GM19372 (cell line): ENCODE results near the gene ARRDC1.
"Not testable (repeated sequence)": the region's sequence is repeated elsewhere in the genome, so short reads cannot be mapped to it uniquely, and the experiment has no call there.

Source experiments
- ATAC-seq: cut with Tn5 transposase; IDR thresholded peaks from one replicate; pipeline ENCODE4 v1.9.1; 2021; ENCODE audit warnings: mild to moderate bottlenecking, low read depth, moderate library complexity; ENCODE audit not compliant: unreplicated experiment

ARRDC1 gene

DNA sequence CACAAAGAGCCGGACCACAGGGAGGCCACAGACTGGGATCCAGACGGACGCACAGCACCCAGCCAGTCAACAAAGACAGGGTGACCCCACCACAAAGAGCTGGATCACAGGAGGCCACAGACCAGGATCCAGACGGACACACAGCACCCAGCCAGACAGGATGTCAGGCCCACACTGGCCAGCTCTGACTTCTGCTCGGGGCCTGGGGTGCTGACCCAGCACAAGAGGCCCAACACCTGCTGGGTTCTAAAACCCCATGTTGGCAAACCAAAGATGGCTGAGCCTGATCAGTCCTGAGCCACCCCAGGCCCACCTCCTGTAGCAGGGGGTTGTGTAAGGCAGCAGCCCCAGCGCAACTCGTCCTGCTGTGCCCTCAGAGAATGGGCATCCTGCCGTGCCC is 21.5 kb upstream of the ARRDC1 start:
- no peak for ATAC-seq

DNA sequence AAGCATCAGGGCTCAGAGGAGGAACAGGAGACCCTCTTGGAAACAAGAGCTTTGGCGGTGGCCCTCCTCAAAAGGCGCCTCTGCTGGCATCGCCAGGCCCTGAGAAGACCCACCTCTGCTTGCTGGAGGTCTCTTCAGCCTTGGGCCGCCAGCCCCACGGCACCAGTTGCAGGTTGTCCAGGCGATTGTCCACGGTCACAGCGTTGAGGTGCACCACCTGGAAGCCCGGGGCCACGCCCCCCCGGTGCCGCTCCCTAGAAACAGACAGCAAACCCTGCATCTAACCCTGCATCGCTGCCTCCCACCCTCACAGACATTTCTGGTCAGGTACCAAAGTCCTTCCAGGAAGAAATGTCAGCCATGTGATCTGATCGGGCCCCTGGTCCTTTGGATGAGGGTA is 18.6 kb upstream of the ARRDC1 start:
- no peak for ATAC-seq

DNA sequence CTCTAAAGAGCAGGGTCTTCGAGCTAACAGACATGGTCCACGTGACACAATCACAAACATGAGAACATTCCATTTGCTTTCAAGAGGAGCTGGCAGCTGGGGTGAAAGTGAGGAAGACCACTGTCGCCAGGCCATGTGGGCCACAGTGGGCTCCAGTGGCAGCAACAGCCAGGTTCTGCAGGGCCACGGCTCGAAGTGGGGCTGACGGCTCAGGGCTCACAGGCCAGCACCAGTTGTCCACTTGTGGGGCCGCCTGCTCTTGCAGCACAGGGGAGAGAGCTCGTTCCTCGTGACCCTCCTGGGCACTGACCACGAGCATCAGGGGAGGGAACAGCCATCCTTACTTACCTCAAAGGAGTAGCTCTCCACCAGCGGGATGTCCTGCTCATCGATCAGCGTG is 17.2 kb upstream of the ARRDC1 start:
- no peak for ATAC-seq

DNA sequence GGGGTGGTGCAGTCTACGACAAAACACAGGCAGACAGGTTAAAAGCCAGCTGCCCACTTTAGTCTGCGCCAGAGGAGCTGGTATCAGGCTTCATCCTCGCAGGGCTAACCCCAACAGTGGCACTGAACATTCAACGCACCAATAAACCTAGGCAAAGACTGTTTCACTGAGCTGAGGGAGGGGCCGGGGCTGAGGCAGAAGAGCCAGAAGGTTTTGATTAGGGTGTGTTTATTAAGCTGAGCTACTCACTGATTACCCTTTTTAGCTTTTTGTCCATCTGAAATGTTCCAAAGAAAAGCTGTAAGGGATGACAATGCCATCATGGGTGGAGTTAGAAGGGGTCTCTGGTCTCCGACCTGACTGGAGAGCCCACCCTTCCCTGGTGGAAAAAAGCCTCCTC is 16.6 kb upstream of the ARRDC1 start:
- ATAC-seq: no peak

DNA sequence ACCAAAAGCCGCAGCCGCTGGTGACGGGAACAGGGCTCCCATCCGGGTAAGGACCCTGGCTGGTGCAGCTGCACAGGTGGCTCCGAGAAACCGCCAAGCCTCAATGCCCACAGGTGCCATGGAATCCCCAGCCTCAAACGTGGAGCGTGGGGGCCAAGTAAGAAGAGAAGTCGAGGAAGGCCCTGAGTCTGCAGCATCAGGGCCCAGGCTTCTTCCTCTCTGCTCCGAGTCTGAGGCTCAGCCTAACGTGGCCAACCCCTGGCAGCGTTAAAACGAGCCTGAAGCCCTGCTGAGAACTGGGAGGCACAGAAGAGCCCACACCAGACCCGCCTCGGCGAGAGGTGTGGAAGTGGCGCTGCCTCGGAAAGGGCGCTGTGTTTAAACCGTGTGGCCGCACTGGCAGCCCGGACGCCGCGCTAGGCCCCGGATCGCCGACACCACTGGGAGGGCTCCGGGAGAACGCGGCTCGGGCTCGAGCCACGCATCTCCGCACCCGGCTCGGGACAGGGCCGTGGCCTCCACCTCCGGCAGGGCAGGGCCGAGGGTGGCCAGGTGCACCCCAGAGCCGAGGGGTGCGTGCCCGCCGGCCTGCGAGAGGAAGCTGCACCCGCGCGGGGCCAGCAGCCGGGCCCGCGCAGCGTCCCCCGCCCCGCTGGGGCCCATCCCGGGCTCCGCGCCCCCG is 15.9 kb upstream of the ARRDC1 start:
- ATAC-seq: peak; percentile 15

DNA sequence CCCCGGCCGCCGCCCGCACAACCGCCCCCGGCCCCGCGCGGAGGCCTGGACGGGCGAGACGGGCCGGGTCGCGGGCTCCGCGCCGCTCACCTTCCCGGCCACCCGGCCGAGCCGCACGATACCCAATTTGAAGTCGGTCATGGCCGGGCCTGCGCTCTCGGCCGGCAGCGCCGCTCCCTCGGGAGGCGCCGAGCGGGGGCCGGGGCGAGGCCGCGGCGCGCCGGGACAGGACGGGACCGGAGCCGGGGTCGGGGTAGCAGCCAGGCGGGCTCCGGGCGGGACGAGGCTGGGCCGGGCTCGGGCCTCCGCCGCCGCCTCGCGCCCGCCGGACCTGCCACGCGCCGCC is 15.4 kb upstream of the ARRDC1 start:
- ATAC-seq: no peak

DNA sequence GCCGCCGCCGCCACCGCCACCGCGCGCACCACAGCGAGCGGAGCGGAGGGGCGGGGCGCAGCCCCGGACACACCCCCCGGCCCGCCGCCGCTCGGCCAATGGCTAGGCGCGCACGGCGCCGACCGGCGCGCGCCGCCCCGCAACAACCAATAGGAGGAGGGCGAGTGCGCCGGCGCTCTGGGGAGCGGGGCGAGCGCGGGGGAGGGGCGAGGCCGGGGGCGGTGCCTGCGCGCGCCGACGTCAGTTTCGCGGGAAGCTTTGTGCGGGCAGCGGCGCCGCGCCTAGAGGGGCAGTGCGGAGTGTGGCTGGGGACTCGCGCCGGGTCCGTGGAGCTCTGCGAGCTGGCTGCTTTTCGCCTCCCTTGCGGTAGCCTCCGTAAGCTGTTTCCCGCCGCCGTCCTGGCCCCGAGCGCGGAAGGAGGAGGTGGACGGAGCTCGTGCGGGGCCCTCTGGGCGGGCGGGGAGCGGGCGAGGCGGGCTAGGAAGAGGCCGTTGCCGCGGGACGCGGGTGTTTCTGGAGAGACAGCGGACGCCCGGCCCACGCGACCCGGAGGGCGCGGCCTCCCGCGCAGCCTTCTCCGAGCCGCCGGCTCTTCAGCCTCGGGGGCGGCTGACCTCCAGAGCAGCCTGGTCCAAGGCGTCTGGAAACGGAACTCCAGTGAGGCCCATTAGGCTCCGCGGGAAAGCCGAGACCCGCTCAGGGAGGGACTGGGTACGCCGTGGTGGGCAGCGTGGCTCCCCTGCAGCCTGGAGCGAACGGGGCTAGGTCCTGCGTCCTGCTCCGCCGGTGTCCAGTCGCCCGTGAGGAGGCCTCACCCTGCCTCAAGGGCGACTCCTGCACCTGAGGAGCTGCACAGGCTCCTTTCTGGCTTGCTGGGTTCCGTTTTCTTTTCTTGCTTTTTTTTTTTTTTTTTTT is 14.8 kb upstream of the ARRDC1 start, which contains the start of gene ZMYND19:
ZMYND19 (minus strand) TSS at position 44 of the 915 bp plus-strand sequence. CDS start 249 bp downstream, outside the sequence.
- peak; percentile 84 for ATAC-seq

DNA sequence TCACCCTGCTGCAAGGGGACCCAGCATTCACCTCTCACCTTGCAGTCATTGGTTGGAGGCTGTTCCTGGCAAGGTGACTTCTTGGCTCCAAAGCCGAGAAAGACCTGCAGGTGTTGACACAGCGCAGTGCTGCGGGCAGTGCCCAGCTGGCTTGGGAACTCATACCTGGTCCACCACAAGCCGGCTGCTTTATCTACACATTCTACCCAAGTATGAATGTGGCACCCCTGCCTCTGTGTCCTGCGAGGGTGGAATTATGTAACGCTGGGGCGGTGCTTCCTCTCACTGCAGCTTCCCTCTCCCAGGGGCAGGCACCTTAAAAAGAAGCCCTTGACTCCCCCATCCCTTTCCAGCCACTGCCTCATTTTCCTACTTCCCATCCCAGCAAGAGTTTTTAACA is 12.7 kb upstream of the ARRDC1 start:
- no peak for ATAC-seq

DNA sequence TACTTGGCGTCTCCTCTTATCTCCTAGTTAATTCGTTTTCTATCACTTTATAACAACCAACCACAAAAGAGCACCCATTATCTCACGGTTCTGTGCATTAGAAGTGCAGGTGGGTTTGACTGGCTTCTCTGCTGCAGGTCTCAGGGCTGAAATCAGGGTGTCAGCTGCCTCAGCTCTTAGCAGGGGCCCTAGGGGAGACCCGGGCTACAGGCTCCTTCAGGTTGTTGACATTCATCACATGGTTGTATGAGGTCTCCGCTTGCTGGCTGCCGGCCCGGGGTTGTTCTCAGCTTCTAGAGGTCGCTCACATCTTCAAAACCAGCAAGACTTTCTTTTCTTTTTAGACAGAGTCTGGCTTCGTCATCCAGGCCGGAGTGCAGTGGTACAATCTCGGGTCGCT is 12.3 kb upstream of the ARRDC1 start:
- ATAC-seq: no peak

DNA sequence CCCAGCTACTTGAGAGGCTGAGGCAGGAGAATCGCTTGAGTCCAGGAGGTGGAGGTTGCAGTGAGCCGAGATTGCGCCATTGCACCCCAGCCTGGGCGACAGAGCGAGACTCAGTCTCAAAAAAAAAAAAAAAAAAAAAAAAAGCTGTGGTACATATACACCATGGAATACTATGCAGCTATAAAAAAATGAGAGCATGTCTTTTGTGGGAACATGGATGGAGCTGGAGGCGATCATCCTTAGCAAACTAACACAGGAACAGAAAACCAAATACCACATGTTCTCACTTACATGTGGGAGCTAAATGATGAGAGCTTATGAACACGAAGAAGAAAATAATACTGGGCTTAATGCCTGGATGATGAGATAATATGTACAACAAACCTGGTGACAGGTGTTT is 8.9 kb upstream of the ARRDC1 start:
- ATAC-seq: not testable (repeated sequence)

DNA sequence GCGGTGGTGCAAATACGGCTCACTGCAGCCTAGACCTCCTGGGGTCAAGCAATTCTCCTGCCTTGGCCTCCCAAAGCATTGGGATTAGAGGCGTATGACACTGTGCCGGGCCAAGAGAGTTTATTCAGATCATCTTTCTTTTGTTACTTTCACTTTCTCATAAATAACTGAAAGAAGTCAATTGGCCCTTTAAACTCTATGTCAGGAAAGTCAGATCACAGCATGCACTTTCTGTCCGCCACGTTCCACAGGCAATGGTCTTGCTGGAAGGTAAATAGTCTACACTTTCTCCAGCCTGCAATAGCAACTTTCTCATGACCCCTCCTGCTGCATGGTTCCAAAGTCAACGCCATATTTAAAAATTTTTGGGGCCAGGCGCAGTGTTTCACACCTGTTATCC is 6.5 kb upstream of the ARRDC1 start:
- no peak for ATAC-seq

DNA sequence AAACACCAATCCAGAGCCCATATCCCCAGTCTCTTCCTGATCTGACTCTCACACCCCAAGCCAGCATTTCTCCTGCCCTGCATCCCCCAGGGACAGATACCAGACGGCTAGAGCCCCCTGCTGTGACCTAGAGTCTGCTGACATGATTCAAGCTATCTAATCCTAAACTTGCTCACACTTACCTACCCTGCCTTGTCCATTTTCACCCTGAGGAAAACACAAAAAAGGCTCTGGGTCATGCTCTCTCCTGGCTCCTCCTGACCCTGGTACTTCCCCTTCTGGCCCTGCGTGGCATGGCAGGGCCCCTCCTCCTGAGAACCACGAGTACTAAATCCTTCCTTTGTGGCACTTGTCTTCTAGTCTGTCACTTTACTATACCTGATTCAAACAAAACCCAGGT is 2.8 kb upstream of the ARRDC1 start:
- no peak for ATAC-seq

DNA sequence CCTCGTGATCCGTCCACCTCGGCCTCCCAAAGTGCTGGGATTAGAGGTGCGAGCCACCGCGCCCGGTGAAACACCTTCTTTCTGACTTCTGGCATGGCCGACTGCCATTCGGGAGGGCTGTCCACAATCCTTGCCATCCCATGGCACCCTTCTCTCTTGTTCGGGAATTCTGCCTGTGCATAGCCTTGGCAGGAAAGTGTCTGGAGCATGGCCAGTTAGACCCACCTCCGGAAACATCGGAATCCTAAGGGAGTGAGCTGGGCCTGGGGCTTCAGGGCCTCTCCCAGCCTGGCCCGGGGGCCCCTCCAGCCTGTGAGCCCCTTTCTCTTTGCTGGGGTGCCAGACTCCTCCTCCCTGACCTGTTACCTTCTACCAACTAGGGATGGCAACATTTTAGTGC is 1.6 kb upstream of the ARRDC1 start:
- no peak for ATAC-seq

DNA sequence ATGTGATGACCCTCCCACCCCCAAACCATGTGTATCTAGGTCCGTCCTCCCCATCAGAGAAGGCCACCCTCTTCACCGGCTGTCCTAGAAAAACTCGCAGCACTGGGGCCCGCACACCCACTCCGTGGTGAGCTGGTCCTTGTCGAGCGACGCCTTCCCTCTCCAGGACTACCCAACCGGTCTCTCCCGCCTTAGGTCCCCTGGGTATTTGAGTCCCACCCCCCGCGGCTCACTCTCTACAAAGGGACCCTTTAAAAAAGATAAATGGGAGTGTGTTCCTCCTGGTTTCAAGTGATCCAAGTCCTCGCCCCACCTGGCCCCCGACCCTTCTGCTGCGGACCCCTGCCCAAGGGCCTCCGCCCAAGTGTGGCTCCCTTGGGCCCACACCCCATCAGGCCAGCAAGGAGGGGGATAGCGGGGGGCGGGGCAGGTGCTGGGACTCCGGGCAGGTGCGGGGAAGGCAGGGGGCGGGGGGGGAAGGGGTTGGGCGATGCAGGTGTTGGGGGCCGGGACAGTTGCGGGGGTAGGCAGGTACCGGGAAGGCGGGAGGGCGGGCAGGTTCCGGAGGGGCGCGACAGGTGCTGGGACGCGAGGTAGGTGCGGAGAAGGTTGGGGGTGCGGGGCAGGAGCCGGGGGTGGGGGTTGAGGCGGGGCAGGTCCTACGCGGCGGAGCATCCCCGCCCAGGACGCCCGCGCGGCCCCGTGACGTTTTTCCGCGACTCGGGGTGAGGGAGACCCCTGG is 970 bp upstream of the ARRDC1 start:
- no peak for ATAC-seq

DNA sequence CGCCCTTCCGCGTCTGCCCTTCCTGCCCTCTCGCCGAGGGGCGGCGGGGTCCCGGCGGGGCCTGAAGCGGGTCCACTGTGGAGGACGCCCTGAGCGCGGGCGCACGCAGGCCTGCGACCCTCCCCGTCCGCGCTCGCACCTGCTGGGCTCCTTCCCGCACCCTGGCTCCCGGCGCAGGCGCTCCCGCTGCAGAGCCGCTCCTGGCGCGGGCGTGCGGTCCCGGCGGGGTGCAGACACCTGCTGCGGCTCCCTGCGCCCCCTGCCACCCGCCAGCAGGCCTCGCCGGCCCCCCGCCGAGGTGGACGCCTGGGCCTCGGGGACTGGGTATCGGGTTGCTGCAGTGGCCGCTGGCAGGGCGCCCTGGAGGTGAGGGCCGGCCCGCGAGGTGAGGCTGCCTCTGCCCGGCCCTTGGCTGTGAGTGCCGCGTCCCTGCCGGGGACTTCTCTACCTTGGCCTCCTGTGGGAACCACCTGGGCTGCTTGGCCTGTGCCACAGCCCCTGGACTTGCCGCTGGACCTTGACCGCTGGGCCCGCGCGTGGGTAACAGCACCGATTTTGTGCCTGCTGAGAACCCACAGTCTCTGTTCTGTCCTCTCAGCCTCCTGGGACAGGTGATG is 627 bp downstream of the ARRDC1 start:
- no peak for ATAC-seq

DNA sequence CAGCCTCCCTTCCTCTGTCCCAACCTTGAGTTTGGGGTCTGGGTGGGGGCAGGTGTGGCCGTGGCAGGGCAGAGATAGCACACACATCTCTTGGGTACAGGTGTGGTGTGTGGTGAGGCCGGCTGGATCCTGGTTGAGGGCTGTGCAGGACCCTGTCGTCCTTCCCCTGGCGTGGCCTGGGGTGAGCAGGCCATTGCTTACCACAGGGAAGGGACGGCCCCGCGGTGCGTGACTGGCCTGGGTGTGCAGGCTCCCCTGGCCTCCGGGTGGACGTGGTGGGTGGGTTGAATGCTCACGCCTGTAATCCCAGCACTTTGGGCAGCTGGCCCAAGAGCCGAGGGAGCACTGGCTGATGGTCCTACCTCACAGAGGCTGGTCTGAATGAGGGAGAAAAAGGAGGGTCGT is 1.2 kb downstream of the ARRDC1 start:
- ATAC-seq: no peak

DNA sequence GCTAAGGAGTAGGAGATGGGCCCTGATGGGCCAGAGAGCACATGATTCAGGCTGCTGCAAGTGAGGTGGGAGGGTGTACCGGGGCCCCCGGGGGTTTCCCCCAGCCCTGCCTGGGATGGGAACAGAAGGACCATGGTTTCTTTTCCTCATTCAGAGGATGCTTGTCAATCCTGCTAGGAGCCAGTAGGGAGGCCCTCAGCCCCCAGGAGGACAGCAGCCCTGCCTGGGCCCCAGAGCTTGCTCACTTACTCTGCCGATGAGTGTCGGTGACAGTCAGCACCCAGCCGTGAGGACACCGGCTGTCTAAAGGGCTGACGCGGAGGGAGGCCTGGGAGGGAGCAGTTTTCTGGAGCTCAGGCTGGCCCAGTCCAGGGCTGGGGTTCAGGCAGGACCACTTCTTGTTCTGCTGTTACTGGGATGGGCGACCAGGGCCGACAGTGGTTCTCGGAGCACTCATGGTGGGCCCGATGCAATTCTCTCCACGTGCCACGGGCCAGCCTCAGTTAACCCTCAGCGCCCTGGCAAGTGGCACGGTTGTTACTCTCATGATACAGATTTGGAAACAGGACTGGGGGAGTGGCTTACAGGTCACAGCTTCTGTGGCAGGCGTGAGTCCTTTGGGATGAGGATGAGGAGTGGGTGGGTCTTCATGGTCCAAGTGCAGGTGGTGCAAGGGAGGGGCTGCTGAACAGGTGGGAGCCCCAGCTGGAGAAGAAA is 1.8 kb downstream of the ARRDC1 start:
- no peak for ATAC-seq

DNA sequence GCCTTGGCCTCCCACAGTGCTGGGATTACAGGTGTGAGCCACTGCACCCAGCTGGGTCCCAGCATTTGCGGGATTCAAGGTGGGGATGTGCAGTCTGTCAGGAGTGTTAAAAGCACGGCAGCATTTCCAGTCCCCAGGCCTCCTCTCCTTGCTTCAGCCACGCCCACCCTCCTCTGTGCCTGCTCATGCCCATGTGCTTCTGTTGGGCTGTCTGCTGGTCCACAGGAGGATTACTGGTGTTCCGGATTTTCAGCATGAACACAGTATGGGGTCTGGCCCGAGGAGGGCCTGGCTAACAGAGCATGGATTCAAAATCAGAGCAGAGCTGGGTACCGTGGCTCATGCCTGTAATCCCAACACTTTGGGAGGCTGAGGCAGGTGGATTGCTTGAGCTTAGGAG is 5.5 kb downstream of the ARRDC1 start:
- ATAC-seq: no peak

DNA sequence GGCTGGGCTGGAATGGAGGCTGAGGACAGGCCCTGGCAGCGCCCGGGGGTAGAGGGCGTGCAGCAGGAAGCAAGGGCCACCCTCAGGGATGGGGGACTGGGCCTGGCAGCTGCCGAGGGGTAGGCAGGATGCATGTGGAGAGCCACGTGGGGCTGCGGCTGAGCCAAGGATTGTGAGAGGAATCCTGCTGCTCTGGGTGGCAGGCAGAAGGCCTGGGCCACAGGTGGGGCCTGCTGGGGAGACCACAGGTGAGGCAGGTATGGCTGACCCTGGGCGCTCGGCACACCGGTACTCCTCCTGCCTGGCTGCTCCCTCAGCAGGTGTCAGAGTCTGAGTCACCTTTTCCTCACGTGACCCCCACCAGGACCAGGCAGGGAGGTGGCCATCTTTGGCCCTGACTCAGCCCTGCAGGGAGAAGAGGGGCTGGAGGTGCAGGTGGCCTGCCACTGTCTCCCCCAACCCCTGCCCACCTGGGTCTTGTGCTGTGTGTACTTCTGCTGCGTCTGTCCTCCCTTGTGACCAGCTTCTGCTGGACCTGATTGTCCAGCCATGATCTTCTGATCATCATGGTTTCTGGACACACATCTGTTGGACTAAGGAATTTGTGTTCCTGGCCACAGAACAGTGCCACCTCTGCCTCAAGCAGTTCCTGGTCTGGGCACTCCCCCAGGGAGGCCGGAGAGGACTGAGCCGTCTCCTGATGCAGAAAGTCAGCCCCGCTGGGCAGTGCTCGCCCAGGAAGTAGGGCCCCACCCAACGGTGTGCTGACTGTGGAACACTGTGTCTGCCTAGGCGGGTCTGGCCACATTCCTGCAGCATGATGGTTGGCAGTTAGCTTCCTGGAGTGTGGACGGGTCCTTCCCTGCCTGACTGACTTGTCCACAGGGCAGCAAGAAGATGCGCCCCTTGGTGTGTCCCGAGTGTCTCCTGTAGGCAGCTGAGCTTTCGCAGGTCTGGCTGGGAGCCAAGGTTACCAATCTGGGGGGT is 6.4 kb downstream of the ARRDC1 start:
- ATAC-seq: no peak
